HL-60 (cell line): ENCODE data around the gene IL4R.

Source experiments
- DNase-seq, 2 experiments: peaks; one replicate each; pipeline ENCODE4 v3.0.0-alpha.2; 2010 to 2020; ENCODE audit warnings: low read depth in 1 of 2, low spot score in 1 of 2
- H3K27ac ChIP-seq: fragments of 250-450 bp; sonication (Bioruptor Pico); replicated peaks from 2 replicates; pipeline ENCODE4 v1.5.1; 2020; ENCODE audit warnings: mild to moderate bottlenecking, moderate library complexity
- H3K27me3 ChIP-seq: fragments of 250-450 bp; sonication (Bioruptor Pico); 2 replicates; pipeline ENCODE4 v1.5.1; 2021; ENCODE audit warnings: mild to moderate bottlenecking, moderate library complexity; ENCODE audit not compliant: insufficient read depth, poor library complexity, severe bottlenecking
- H3K4me3 ChIP-seq: replicated peaks from 2 replicates; pipeline ENCODE4 v1.5.1; 2011; ENCODE audit warnings: mild to moderate bottlenecking, control low read depth, low read length; ENCODE audit not compliant: insufficient read depth
- GABPA ChIP-seq: IDR thresholded peaks from 2 replicates; pipeline ENCODE4 v1.6.1; 2012; ENCODE audit warnings: low read depth
- POLR2AphosphoS5 ChIP-seq: IDR thresholded peaks from 2 replicates; pipeline ENCODE4 v1.6.1; 2012; ENCODE audit warnings: low read depth
- SPI1 ChIP-seq: IDR thresholded peaks from 2 replicates; pipeline ENCODE4 v1.6.1; 2012; ENCODE audit warnings: low read depth, mild to moderate bottlenecking, borderline replicate concordance
- TF ChIP-seq, protein P1 (sequence below): IDR thresholded peaks from one replicate; pipeline ENCODE4 v1.5.1; 2011; ENCODE audit warnings: low read length, control low read depth, inconsistent platforms; ENCODE audit not compliant: insufficient read depth
- TF ChIP-seq, protein P2 (sequence below): IDR thresholded peaks from 2 replicates; pipeline ENCODE4 v1.6.1; 2012; ENCODE audit warnings: low read depth; ENCODE audit not compliant: insufficient replicate concordance

Gene IL4R

DNA sequence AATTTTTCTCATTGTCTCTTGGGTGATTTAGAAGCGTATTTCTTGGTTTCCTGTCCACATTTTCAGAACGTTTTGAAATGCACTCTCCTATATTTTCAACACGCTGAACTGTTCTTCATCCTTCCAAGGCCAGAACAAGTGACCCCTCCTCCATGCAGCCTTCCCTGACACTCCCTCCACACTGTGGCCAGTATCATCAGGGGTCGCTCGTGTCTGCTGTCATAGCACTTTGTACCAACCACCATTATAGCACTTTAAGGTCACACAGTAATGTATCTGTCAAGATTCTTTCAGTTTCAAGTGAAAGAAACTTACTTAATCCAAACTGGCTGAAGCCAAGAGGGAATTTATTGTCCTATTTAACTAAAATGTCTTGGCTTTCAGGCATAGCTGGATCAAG is 70.7 kb downstream of the IL4R start:
- no peaks in the 10 kb centered on the region for H3K27me3 ChIP-seq
- TF ChIP-seq GABPA (no peak), SPI1 (no peak), POLR2AphosphoS5 (no peak)
- TF ChIP-seq, protein P1, sequence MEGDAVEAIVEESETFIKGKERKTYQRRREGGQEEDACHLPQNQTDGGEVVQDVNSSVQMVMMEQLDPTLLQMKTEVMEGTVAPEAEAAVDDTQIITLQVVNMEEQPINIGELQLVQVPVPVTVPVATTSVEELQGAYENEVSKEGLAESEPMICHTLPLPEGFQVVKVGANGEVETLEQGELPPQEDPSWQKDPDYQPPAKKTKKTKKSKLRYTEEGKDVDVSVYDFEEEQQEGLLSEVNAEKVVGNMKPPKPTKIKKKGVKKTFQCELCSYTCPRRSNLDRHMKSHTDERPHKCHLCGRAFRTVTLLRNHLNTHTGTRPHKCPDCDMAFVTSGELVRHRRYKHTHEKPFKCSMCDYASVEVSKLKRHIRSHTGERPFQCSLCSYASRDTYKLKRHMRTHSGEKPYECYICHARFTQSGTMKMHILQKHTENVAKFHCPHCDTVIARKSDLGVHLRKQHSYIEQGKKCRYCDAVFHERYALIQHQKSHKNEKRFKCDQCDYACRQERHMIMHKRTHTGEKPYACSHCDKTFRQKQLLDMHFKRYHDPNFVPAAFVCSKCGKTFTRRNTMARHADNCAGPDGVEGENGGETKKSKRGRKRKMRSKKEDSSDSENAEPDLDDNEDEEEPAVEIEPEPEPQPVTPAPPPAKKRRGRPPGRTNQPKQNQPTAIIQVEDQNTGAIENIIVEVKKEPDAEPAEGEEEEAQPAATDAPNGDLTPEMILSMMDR: no peak
- TF ChIP-seq, protein P2, sequence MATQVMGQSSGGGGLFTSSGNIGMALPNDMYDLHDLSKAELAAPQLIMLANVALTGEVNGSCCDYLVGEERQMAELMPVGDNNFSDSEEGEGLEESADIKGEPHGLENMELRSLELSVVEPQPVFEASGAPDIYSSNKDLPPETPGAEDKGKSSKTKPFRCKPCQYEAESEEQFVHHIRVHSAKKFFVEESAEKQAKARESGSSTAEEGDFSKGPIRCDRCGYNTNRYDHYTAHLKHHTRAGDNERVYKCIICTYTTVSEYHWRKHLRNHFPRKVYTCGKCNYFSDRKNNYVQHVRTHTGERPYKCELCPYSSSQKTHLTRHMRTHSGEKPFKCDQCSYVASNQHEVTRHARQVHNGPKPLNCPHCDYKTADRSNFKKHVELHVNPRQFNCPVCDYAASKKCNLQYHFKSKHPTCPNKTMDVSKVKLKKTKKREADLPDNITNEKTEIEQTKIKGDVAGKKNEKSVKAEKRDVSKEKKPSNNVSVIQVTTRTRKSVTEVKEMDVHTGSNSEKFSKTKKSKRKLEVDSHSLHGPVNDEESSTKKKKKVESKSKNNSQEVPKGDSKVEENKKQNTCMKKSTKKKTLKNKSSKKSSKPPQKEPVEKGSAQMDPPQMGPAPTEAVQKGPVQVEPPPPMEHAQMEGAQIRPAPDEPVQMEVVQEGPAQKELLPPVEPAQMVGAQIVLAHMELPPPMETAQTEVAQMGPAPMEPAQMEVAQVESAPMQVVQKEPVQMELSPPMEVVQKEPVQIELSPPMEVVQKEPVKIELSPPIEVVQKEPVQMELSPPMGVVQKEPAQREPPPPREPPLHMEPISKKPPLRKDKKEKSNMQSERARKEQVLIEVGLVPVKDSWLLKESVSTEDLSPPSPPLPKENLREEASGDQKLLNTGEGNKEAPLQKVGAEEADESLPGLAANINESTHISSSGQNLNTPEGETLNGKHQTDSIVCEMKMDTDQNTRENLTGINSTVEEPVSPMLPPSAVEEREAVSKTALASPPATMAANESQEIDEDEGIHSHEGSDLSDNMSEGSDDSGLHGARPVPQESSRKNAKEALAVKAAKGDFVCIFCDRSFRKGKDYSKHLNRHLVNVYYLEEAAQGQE: no peak
- H3K27ac ChIP-seq: peak overlapping the region; percentile 87
- no peak for DNase-seq
- no peak overlapping the region for H3K4me3 ChIP-seq

GRCh38 chr16:27385398-27385797 is 71.6 kb downstream of the IL4R start:
- no peak for DNase-seq
- no peak overlapping the region for H3K4me3 ChIP-seq
- no peaks in the 10 kb centered on the region for H3K27me3 ChIP-seq
- TF ChIP-seq, protein P1: no peak
- no peak for TF ChIP-seq SPI1
- TF ChIP-seq, protein P2: no peak
- no peak for TF ChIP-seq GABPA
- no peak for TF ChIP-seq POLR2AphosphoS5
- H3K27ac ChIP-seq: no peak overlapping the region

DNA sequence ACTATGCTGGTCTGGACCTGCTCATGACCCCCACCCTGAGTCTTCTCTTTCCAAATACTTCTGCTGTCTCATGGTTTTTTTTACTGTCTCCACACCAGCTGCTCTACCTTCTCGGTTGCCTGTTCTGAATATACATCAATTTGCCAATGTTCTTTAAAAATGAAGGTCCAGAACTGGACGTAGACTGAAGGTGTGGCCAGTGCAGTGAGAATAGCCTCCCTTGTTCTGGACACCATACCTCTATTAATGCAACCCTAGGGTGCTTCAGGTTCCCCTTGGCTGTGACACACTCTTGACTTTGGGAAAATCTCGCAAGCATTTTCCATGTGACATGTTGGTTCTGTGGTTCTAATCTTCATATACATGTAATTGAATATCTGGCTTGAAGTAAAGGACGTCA is 72.9 kb downstream of the IL4R start:
- Histone ChIP-seq H3K27me3 (no peaks in the 10 kb centered on the region), H3K27ac (no peak overlapping the region), H3K4me3 (no peak overlapping the region)
- no peak for DNase-seq
- TF ChIP-seq, protein P2: no peak
- TF ChIP-seq GABPA (no peak), POLR2AphosphoS5 (no peak), SPI1 (no peak)
- TF ChIP-seq, protein P1: no peak
